GM23338 (cell line): ENCODE results near the gene TMEM245. TPM values are rescaled to one million over a fixed set of nuclear protein-coding genes. Genes with fewer than 3 reads are reported as not detected.

Source experiments
- ATAC-seq: fragments of 200-7000 bp; cut with Tn5 transposase; 3 replicates; pipeline ENCODE4 v1.9.1; 2020
- DNase-seq: peaks from one replicate; pipeline ENCODE4 v3.0.0-alpha.2; 2015; ENCODE audit warnings: low spot score
- H2AFZ ChIP-seq: fragments of 200-600 bp; sonication (generic); 2 replicates; pipeline ENCODE4 v1.8.0; 2016; ENCODE audit warnings: antibody characterized with exemption, mild to moderate bottlenecking, moderate library complexity
- H3F3A ChIP-seq: fragments of 200-600 bp; sonication (generic); replicated peaks from 2 replicates; pipeline ENCODE4 v1.8.0; 2017; ENCODE audit warnings: antibody characterized with exemption, mixed run types, low read depth
- H3K27ac ChIP-seq: fragments of 200-600 bp; sonication (generic); 2 replicates; pipeline ENCODE4 v1.6.1; 2016; ENCODE audit warnings: low read depth
- H3K27me3 ChIP-seq: fragments of 200-600 bp; sonication (generic); 2 replicates; pipeline ENCODE4 v1.8.0; 2016; ENCODE audit warnings: mild to moderate bottlenecking, mixed run types, moderate library complexity; ENCODE audit not compliant: insufficient read depth
- H3K36me3 ChIP-seq: fragments of 200-600 bp; sonication (generic); 2 replicates; pipeline ENCODE4 v1.8.0; 2016; ENCODE audit warnings: mild to moderate bottlenecking; ENCODE audit not compliant: insufficient read depth
- H3K4me1 ChIP-seq: fragments of 200-600 bp; sonication (generic); 2 replicates; pipeline ENCODE4 v1.8.0; 2016; ENCODE audit warnings: mild to moderate bottlenecking, moderate library complexity; ENCODE audit not compliant: insufficient read depth
- H3K4me2 ChIP-seq: fragments of 200-600 bp; sonication (generic); 2 replicates; pipeline ENCODE4 v1.7.1; 2017; ENCODE audit warnings: mixed run types
- H3K4me3 ChIP-seq: fragments of 200-600 bp; sonication (generic); 2 replicates; pipeline ENCODE4 v1.6.1; 2016; ENCODE audit warnings: mixed run types
- H3K79me2 ChIP-seq: fragments of 200-600 bp; sonication (generic); replicated peaks from 2 replicates; pipeline ENCODE4 v1.8.0; 2017; ENCODE audit warnings: mild to moderate bottlenecking; ENCODE audit not compliant: insufficient read depth
- H3K9me2 ChIP-seq: fragments of 200-600 bp; sonication (generic); 2 replicates; pipeline ENCODE4 v1.8.0; 2017; ENCODE audit not compliant: insufficient read depth
- H4K20me1 ChIP-seq: fragments of 200-600 bp; sonication (generic); replicated peaks from 2 replicates; pipeline ENCODE4 v1.8.0; 2017; ENCODE audit warnings: mild to moderate bottlenecking; ENCODE audit not compliant: insufficient read depth
- H3K27ac Mint-ChIP-seq: 2 replicates; pipeline ENCODE4 v1.8.0; 2020; ENCODE audit warnings: inconsistent platforms, mild to moderate bottlenecking, moderate library complexity, mixed read lengths
- H3K27me3 Mint-ChIP-seq: 3 replicates; pipeline ENCODE4 v1.8.0; 2022; ENCODE audit warnings: low read depth, mild to moderate bottlenecking, moderate library complexity, mixed read lengths, inconsistent platforms; ENCODE audit not compliant: insufficient read depth, poor library complexity
- H3K36me3 Mint-ChIP-seq: 3 replicates; pipeline ENCODE4 v1.8.0; 2021; ENCODE audit warnings: low read depth, mild to moderate bottlenecking, inconsistent platforms, moderate library complexity, mixed read lengths
- H3K4me1 Mint-ChIP-seq: 3 replicates; pipeline ENCODE4 v1.8.0; 2020; ENCODE audit warnings: mild to moderate bottlenecking, inconsistent platforms, mixed read lengths
- H3K4me3 Mint-ChIP-seq: 3 replicates; pipeline ENCODE4 v1.8.0; 2021; ENCODE audit warnings: moderate library complexity, mild to moderate bottlenecking, inconsistent platforms, mixed read lengths
- H3K9me3 Mint-ChIP-seq: 3 replicates; pipeline ENCODE4 v1.8.0; 2020; ENCODE audit warnings: moderate library complexity, mild to moderate bottlenecking, inconsistent platforms, mixed read lengths
- CREB1 ChIP-seq: fragments of 250-450 bp; sonication (Bioruptor Pico); IDR thresholded peaks from 2 replicates; pipeline ENCODE4 v1.5.0; 2020; ENCODE audit warnings: low read depth, mild to moderate bottlenecking, moderate library complexity
- JUNB ChIP-seq: IDR thresholded peaks from one replicate; pipeline ENCODE4 v1.6.1; 2016; ENCODE audit warnings: antibody characterized with exemption; ENCODE audit not compliant: unreplicated experiment
- NANOG ChIP-seq: IDR thresholded peaks from 2 replicates; pipeline ENCODE4 v1.6.1; 2016; ENCODE audit warnings: antibody characterized with exemption, borderline replicate concordance
- POLR2AphosphoS5 ChIP-seq: IDR thresholded peaks from 2 replicates; pipeline ENCODE4 v1.6.1; 2016; ENCODE audit warnings: antibody characterized with exemption, low read depth
- STAT1 ChIP-seq: IDR thresholded peaks from one replicate; pipeline ENCODE4 v1.6.1; 2016; ENCODE audit warnings: antibody characterized with exemption; ENCODE audit not compliant: unreplicated experiment
- ZNF114 ChIP-seq: fragments of 250-450 bp; sonication (Bioruptor Pico); IDR thresholded peaks from 2 replicates; pipeline ENCODE4 v1.5.0; 2020; ENCODE audit warnings: mild to moderate bottlenecking, moderate library complexity
- ZNF331 ChIP-seq: fragments of 250-450 bp; sonication (Bioruptor Pico); IDR thresholded peaks from 2 replicates; pipeline ENCODE4 v1.5.0; 2020; ENCODE audit warnings: low read depth, mild to moderate bottlenecking, moderate library complexity
- polyA plus RNA-seq: library from polyadenylated mRNA; unstranded; fragments of >200 nt; fragmentation: Nextera tagmentation; extraction: Ambion mirVana; gene quantifications from 2 replicates; pipeline ENCODE4 v1.2.1, GENCODE V29; 2016
- total RNA-seq: library from RNA; depleted of rRNA; stranded (reverse); fragments of >200 nt; shearing (Covaris generic); gene quantifications from 2 replicates; pipeline ENCODE4 v1.2.3, GENCODE V29; 2014
- TF ChIP-seq, protein P1 (sequence below): IDR thresholded peaks from one replicate; pipeline ENCODE4 v1.6.1; 2018; ENCODE audit warnings: antibody characterized with exemption; ENCODE audit not compliant: unreplicated experiment
- TF ChIP-seq, protein P2 (sequence below): fragments of 250-450 bp; sonication (Bioruptor Pico); IDR thresholded peaks from 2 replicates; pipeline ENCODE4 v1.5.0; 2020; ENCODE audit warnings: mild to moderate bottlenecking, moderate library complexity
- TF ChIP-seq, protein P3 (sequence below): IDR thresholded peaks from 2 replicates; pipeline ENCODE4 v1.6.1; 2016; ENCODE audit warnings: antibody characterized with exemption
- TF ChIP-seq, protein P4 (sequence below), 2 experiments: fragments of 200-600 bp in 1 of 2; sonication (generic) in 1 of 2; conservative IDR thresholded peaks; 2 replicates each; pipeline versions ENCODE4 v1.5.1 to v1.6.1; 2016 to 2017; ENCODE audit warnings: antibody characterized with exemption in 2 of 2, low read depth in 2 of 2, mild to moderate bottlenecking in 2 of 2, moderate library complexity in 1 of 2

The TMEM245 gene
- total and polyA plus RNA-seq, 2 experiments from 2014 or later = 17.3 to 64.1 TPM

DNA sequence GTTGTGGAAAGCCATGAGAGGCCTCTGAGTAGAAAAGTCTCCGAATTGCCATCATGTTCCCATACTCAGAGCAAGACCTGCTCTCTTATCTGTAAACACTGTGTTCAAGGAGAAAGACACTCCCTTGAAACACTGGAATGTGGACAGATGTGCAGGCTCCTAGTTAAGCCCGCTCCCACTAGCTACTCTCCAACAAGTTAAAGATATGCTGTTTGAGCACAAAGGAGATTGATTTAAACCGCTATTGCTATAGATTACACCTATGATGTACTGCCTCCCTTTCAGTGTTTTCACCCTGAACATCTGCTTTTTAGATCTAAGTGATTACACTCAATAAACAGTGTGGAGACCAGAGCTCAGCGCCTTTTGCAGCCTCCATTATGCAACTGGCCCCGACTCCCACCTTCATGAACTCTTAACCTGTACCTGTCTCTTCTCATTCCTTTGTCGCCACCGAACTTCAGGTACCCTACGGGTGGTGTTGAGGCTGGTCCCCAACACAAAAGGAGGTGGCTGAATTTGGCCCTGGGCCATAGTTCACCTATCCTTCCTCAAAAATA, 47.5 kb downstream of the TMEM245 start:
- no peak overlapping the region for H3K4me2 ChIP-seq
- H3K36me3 ChIP-seq = peaks cover 40% of the 10 kb centered on the region
- H3K27ac ChIP-seq = no peak overlapping the region
- TF ChIP-seq STAT1 = no peak
- TF ChIP-seq, protein P1, sequence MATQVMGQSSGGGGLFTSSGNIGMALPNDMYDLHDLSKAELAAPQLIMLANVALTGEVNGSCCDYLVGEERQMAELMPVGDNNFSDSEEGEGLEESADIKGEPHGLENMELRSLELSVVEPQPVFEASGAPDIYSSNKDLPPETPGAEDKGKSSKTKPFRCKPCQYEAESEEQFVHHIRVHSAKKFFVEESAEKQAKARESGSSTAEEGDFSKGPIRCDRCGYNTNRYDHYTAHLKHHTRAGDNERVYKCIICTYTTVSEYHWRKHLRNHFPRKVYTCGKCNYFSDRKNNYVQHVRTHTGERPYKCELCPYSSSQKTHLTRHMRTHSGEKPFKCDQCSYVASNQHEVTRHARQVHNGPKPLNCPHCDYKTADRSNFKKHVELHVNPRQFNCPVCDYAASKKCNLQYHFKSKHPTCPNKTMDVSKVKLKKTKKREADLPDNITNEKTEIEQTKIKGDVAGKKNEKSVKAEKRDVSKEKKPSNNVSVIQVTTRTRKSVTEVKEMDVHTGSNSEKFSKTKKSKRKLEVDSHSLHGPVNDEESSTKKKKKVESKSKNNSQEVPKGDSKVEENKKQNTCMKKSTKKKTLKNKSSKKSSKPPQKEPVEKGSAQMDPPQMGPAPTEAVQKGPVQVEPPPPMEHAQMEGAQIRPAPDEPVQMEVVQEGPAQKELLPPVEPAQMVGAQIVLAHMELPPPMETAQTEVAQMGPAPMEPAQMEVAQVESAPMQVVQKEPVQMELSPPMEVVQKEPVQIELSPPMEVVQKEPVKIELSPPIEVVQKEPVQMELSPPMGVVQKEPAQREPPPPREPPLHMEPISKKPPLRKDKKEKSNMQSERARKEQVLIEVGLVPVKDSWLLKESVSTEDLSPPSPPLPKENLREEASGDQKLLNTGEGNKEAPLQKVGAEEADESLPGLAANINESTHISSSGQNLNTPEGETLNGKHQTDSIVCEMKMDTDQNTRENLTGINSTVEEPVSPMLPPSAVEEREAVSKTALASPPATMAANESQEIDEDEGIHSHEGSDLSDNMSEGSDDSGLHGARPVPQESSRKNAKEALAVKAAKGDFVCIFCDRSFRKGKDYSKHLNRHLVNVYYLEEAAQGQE = no peak
- TF ChIP-seq, protein P2, sequence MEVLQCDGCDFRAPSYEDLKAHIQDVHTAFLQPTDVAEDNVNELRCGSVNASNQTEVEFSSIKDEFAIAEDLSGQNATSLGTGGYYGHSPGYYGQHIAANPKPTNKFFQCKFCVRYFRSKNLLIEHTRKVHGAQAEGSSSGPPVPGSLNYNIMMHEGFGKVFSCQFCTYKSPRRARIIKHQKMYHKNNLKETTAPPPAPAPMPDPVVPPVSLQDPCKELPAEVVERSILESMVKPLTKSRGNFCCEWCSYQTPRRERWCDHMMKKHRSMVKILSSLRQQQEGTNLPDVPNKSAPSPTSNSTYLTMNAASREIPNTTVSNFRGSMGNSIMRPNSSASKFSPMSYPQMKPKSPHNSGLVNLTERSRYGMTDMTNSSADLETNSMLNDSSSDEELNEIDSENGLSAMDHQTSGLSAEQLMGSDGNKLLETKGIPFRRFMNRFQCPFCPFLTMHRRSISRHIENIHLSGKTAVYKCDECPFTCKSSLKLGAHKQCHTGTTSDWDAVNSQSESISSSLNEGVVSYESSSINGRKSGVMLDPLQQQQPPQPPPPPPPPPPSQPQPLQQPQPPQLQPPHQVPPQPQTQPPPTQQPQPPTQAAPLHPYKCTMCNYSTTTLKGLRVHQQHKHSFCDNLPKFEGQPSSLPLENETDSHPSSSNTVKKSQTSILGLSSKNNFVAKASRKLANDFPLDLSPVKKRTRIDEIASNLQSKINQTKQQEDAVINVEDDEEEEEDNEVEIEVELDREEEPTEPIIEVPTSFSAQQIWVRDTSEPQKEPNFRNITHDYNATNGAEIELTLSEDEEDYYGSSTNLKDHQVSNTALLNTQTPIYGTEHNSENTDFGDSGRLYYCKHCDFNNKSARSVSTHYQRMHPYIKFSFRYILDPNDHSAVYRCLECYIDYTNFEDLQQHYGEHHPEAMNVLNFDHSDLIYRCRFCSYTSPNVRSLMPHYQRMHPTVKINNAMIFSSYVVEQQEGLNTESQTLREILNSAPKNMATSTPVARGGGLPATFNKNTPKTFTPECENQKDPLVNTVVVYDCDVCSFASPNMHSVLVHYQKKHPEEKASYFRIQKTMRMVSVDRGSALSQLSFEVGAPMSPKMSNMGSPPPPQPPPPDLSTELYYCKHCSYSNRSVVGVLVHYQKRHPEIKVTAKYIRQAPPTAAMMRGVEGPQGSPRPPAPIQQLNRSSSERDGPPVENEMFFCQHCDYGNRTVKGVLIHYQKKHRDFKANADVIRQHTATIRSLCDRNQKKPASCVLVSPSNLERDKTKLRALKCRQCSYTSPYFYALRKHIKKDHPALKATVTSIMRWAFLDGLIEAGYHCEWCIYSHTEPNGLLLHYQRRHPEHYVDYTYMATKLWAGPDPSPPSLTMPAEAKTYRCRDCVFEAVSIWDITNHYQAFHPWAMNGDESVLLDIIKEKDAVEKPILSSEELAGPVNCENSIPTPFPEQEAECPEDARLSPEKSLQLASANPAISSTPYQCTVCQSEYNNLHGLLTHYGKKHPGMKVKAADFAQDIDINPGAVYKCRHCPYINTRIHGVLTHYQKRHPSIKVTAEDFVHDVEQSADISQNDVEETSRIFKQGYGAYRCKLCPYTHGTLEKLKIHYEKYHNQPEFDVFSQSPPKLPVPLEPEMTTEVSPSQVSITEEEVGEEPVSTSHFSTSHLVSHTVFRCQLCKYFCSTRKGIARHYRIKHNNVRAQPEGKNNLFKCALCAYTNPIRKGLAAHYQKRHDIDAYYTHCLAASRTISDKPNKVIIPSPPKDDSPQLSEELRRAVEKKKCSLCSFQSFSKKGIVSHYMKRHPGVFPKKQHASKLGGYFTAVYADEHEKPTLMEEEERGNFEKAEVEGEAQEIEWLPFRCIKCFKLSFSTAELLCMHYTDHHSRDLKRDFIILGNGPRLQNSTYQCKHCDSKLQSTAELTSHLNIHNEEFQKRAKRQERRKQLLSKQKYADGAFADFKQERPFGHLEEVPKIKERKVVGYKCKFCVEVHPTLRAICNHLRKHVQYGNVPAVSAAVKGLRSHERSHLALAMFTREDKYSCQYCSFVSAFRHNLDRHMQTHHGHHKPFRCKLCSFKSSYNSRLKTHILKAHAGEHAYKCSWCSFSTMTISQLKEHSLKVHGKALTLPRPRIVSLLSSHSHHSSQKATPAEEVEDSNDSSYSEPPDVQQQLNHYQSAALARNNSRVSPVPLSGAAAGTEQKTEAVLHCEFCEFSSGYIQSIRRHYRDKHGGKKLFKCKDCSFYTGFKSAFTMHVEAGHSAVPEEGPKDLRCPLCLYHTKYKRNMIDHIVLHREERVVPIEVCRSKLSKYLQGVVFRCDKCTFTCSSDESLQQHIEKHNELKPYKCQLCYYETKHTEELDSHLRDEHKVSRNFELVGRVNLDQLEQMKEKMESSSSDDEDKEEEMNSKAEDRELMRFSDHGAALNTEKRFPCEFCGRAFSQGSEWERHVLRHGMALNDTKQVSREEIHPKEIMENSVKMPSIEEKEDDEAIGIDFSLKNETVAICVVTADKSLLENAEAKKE (CRISPR knock-in tag) = no peak
- no peak for TF ChIP-seq POLR2AphosphoS5
- no peak for TF ChIP-seq CREB1 (CRISPR knock-in tag)
- TF ChIP-seq, protein P3, sequence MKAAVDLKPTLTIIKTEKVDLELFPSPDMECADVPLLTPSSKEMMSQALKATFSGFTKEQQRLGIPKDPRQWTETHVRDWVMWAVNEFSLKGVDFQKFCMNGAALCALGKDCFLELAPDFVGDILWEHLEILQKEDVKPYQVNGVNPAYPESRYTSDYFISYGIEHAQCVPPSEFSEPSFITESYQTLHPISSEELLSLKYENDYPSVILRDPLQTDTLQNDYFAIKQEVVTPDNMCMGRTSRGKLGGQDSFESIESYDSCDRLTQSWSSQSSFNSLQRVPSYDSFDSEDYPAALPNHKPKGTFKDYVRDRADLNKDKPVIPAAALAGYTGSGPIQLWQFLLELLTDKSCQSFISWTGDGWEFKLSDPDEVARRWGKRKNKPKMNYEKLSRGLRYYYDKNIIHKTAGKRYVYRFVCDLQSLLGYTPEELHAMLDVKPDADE = no peak
- no peak for TF ChIP-seq ZNF114 (CRISPR knock-in tag)
- TF ChIP-seq JUNB = no peak
- TF ChIP-seq NANOG = no peak
- TF ChIP-seq ZNF331 (CRISPR knock-in tag) = no peak
- TF ChIP-seq, protein P4, sequence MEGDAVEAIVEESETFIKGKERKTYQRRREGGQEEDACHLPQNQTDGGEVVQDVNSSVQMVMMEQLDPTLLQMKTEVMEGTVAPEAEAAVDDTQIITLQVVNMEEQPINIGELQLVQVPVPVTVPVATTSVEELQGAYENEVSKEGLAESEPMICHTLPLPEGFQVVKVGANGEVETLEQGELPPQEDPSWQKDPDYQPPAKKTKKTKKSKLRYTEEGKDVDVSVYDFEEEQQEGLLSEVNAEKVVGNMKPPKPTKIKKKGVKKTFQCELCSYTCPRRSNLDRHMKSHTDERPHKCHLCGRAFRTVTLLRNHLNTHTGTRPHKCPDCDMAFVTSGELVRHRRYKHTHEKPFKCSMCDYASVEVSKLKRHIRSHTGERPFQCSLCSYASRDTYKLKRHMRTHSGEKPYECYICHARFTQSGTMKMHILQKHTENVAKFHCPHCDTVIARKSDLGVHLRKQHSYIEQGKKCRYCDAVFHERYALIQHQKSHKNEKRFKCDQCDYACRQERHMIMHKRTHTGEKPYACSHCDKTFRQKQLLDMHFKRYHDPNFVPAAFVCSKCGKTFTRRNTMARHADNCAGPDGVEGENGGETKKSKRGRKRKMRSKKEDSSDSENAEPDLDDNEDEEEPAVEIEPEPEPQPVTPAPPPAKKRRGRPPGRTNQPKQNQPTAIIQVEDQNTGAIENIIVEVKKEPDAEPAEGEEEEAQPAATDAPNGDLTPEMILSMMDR (conservative IDR thresholded peaks at IDR 0.05; ENCODE audit: low read depth in 2 of 2) = no peak
- no peaks in the 10 kb centered on the region for H3K9me3 Mint-ChIP-seq
- no peaks in the 10 kb centered on the region for H3K4me1 Mint-ChIP-seq
- ATAC-seq = no peak
- H4K20me1 ChIP-seq = peaks cover 5% of the 10 kb centered on the region
- H3K4me1 ChIP-seq = no peaks in the 10 kb centered on the region
- H3K27me3 ChIP-seq = no peaks in the 10 kb centered on the region
- peaks cover 27% of the 10 kb centered on the region for H3K36me3 Mint-ChIP-seq
- H3F3A ChIP-seq = no peaks in the 10 kb centered on the region
- no peak overlapping the region for H3K4me3 ChIP-seq
- H3K4me3 Mint-ChIP-seq = no peak overlapping the region
- no peaks in the 10 kb centered on the region for H3K9me2 ChIP-seq
- H3K27me3 Mint-ChIP-seq = no peaks in the 10 kb centered on the region
- DNase-seq = no peak
- no peak overlapping the region for H3K27ac Mint-ChIP-seq
- no peak overlapping the region for H2AFZ ChIP-seq
- H3K79me2 ChIP-seq = no peaks in the 10 kb centered on the region
